HEK293 (cell line): Measurements from ENCODE around the gene TRIM44.

Source experiments
- CTCF ChIA-PET: fragments of 350-600 bp; formaldehyde crosslinking; extraction: SDS; loops from one replicate; lab custom pipeline; 2021; ENCODE audit warnings: antibody characterized with exemption; lab: Yijun Ruan, JAX
- POLR2A ChIA-PET: fragments of 300-600 bp; formaldehyde crosslinking; extraction: SDS; loops from one replicate; lab custom pipeline; 2020; ENCODE audit warnings: antibody characterized with exemption, inconsistent platforms; lab: Yijun Ruan, JAX
- H3K27ac ChIP-seq: fragments of 200-500 bp; sonication (Bioruptor generic); 2 replicates; pipeline ENCODE4 v1.5.1; 2014; ENCODE audit warnings: low read depth, low read length, control low read depth, inconsistent platforms; ENCODE audit errors: extremely low read depth
- H3K36me3 ChIP-seq, 2 experiments: fragments of 200-500 bp in 1 of 2; sonication (Bioruptor generic) in 1 of 2; 1 replicate in 1 of 2; 2 replicates in 1 of 2; pipeline ENCODE4 v1.5.1; 2014 to 2017; ENCODE audit warnings: inconsistent platforms in 2 of 2, low read length in 2 of 2; ENCODE audit not compliant: control insufficient read depth in 2 of 2, insufficient read depth in 1 of 2
- H3K4me1 ChIP-seq: fragments of 200-500 bp; sonication (Bioruptor generic); 2 replicates; pipeline ENCODE4 v1.5.1; 2014; ENCODE audit warnings: mild to moderate bottlenecking, low read length, inconsistent platforms; ENCODE audit not compliant: control insufficient read depth, insufficient read depth
- H3K4me3 ChIP-seq: 2 replicates; pipeline ENCODE4 v1.5.1; 2011; ENCODE audit warnings: low read depth, mild to moderate bottlenecking, control low read depth, low read length, moderate library complexity
- H3K9me3 ChIP-seq: fragments of 200-500 bp; sonication (Bioruptor generic); 2 replicates; pipeline ENCODE4 v1.5.1; 2014; ENCODE audit warnings: low read depth, low read length, inconsistent platforms; ENCODE audit not compliant: control insufficient read depth, insufficient read depth
- FEZF1 ChIP-seq: fragments of 450-650 bp; formaldehyde crosslinking; IDR thresholded peaks from 2 replicates; pipeline ENCODE4 v1.5.1; 2016; ENCODE audit warnings: missing biosample characterization, missing genetic modification characterization
- GFI1B ChIP-seq: fragments of 450-650 bp; formaldehyde crosslinking; IDR thresholded peaks from 2 replicates; pipeline ENCODE4 v1.5.1; 2016; ENCODE audit warnings: missing biosample characterization, missing genetic modification characterization
- GLIS2 ChIP-seq: fragments of 450-650 bp; formaldehyde crosslinking; IDR thresholded peaks from 2 replicates; pipeline ENCODE4 v1.5.1; 2016; ENCODE audit warnings: missing biosample characterization, missing genetic modification characterization
- HOXC10 ChIP-seq: sonication (generic); formaldehyde crosslinking; IDR thresholded peaks from 2 replicates; pipeline ENCODE4 v1.8.1; 2023; ENCODE audit warnings: mild to moderate bottlenecking, missing genetic modification reagents
- ZBTB8A ChIP-seq: fragments of 450-650 bp; formaldehyde crosslinking; IDR thresholded peaks from 2 replicates; pipeline ENCODE4 v1.5.1; 2016; ENCODE audit warnings: missing biosample characterization, missing genetic modification characterization
- ZFHX2 ChIP-seq: fragments of 450-650 bp; formaldehyde crosslinking; conservative IDR thresholded peaks from 2 replicates; pipeline ENCODE4 v1.5.1; 2016; ENCODE audit warnings: missing biosample characterization, missing genetic modification characterization
- ZFP37 ChIP-seq: fragments of 450-650 bp; formaldehyde crosslinking; IDR thresholded peaks from 2 replicates; pipeline ENCODE4 v1.5.1; 2016; ENCODE audit warnings: missing biosample characterization, missing genetic modification characterization
- ZNF114 ChIP-seq: fragments of 450-650 bp; formaldehyde crosslinking; IDR thresholded peaks from 2 replicates; pipeline ENCODE4 v1.5.0; 2017; ENCODE audit warnings: missing biosample characterization, missing genetic modification characterization
- ZNF121 ChIP-seq: fragments of 450-650 bp; formaldehyde crosslinking; IDR thresholded peaks from 2 replicates; pipeline ENCODE4 v1.5.1; 2016; ENCODE audit warnings: missing biosample characterization, missing genetic modification characterization
- ZNF175 ChIP-seq: fragments of 450-650 bp; formaldehyde crosslinking; IDR thresholded peaks from 2 replicates; pipeline ENCODE4 v1.5.1; 2016; ENCODE audit warnings: missing biosample characterization, missing genetic modification characterization
- ZNF211 ChIP-seq: fragments of 450-650 bp; formaldehyde crosslinking; IDR thresholded peaks from 2 replicates; pipeline ENCODE4 v1.5.1; 2016; ENCODE audit warnings: low read depth, missing biosample characterization, missing genetic modification characterization
- ZNF214 ChIP-seq: fragments of 450-650 bp; formaldehyde crosslinking; IDR thresholded peaks from 2 replicates; pipeline ENCODE4 v1.5.1; 2017; ENCODE audit warnings: missing biosample characterization, mild to moderate bottlenecking, missing genetic modification characterization, borderline replicate concordance
- ZNF24 ChIP-seq: fragments of 450-650 bp; formaldehyde crosslinking; IDR thresholded peaks from 2 replicates; pipeline ENCODE4 v1.5.1; 2016; ENCODE audit warnings: missing biosample characterization, missing genetic modification characterization
- ZNF274 ChIP-seq, 2 experiments: fragments of 200-500 bp in 1 of 2; fragments of 450-650 bp in 1 of 2; sonication (Bioruptor generic) in 1 of 2; formaldehyde crosslinking in 1 of 2; IDR thresholded peaks; 2 replicates each; pipeline versions ENCODE4 v1.5.1 to v1.6.1; 2014 to 2016; ENCODE audit warnings: borderline replicate concordance in 1 of 2, inconsistent platforms in 1 of 2, low read length in 1 of 2, missing biosample characterization in 1 of 2, missing genetic modification characterization in 1 of 2
- ZNF335 ChIP-seq: fragments of 450-650 bp; formaldehyde crosslinking; conservative IDR thresholded peaks from 2 replicates; pipeline ENCODE4 v1.5.1; 2016; ENCODE audit warnings: missing biosample characterization, missing genetic modification characterization
- ZNF341 ChIP-seq: fragments of 450-650 bp; formaldehyde crosslinking; IDR thresholded peaks from 2 replicates; pipeline ENCODE4; 2016; ENCODE audit warnings: low read depth, missing biosample characterization, missing genetic modification characterization
- ZNF354C ChIP-seq: fragments of 450-650 bp; formaldehyde crosslinking; IDR thresholded peaks from 2 replicates; pipeline ENCODE4 v1.5.1; 2016; ENCODE audit warnings: missing biosample characterization, missing genetic modification characterization, low read depth, borderline replicate concordance
- ZNF398 ChIP-seq: fragments of 450-650 bp; formaldehyde crosslinking; IDR thresholded peaks from 2 replicates; pipeline ENCODE4 v1.5.1; 2017; ENCODE audit warnings: missing biosample characterization, missing genetic modification characterization
- ZNF521 ChIP-seq: fragments of 450-650 bp; formaldehyde crosslinking; IDR thresholded peaks from 2 replicates; pipeline ENCODE4 v1.5.1; 2017; ENCODE audit warnings: missing biosample characterization, mild to moderate bottlenecking, missing genetic modification characterization
- ZNF610 ChIP-seq: fragments of 450-650 bp; formaldehyde crosslinking; IDR thresholded peaks from 2 replicates; pipeline ENCODE4 v1.5.1; 2016; ENCODE audit warnings: missing biosample characterization, missing genetic modification characterization, borderline replicate concordance
- ZNF624 ChIP-seq: fragments of 450-650 bp; formaldehyde crosslinking; IDR thresholded peaks from 2 replicates; pipeline ENCODE4 v1.5.1; 2017; ENCODE audit warnings: missing biosample characterization, missing genetic modification characterization
- ZNF670 ChIP-seq: fragments of 450-650 bp; formaldehyde crosslinking; IDR thresholded peaks from 2 replicates; pipeline ENCODE4 v1.5.1; 2016; ENCODE audit warnings: missing biosample characterization, missing genetic modification characterization, low read depth
- ZNF768 ChIP-seq: fragments of 450-650 bp; formaldehyde crosslinking; IDR thresholded peaks from 2 replicates; pipeline ENCODE4 v1.5.1; 2018; ENCODE audit warnings: missing biosample characterization, mild to moderate bottlenecking, missing genetic modification characterization
- ZNF785 ChIP-seq: fragments of 450-650 bp; formaldehyde crosslinking; IDR thresholded peaks from 2 replicates; pipeline ENCODE4 v1.5.1; 2016; ENCODE audit warnings: missing biosample characterization, missing genetic modification characterization
- ZNF791 ChIP-seq: fragments of 450-650 bp; formaldehyde crosslinking; IDR thresholded peaks from 2 replicates; pipeline ENCODE4 v1.5.1; 2016; ENCODE audit warnings: missing biosample characterization, missing genetic modification characterization
- ZNF792 ChIP-seq: fragments of 450-650 bp; formaldehyde crosslinking; IDR thresholded peaks from 2 replicates; pipeline ENCODE4 v1.5.1; 2016; ENCODE audit warnings: missing biosample characterization, missing genetic modification characterization
- ZNF837 ChIP-seq: fragments of 450-650 bp; formaldehyde crosslinking; IDR thresholded peaks from 2 replicates; pipeline ENCODE4 v1.5.1; 2016; ENCODE audit warnings: missing biosample characterization, missing genetic modification characterization
- TF ChIP-seq, protein P1 (sequence below): fragments of 450-650 bp; formaldehyde crosslinking; IDR thresholded peaks from 2 replicates; pipeline ENCODE4 v1.5.1; 2016; ENCODE audit warnings: missing biosample characterization, missing genetic modification characterization
- TF ChIP-seq, protein P2 (sequence below): fragments of 450-650 bp; formaldehyde crosslinking; conservative IDR thresholded peaks from 2 replicates; pipeline ENCODE4 v1.5.1; 2016; ENCODE audit warnings: low read depth, missing biosample characterization, missing genetic modification characterization
- TF ChIP-seq, protein P3 (sequence below): fragments of 450-650 bp; formaldehyde crosslinking; optimal IDR thresholded peaks from 2 replicates; pipeline ENCODE3; 2016; ENCODE audit warnings: missing biosample characterization, mild to moderate bottlenecking, missing genetic modification characterization

Gene TRIM44

GRCh38 chr11:35825386-35825785 lies 162.8 kb downstream of the TRIM44 start:
- TF ChIP-seq ZNF24 (tag by site-specific recombination) (no peak), ZNF335 (tag by site-specific recombination) (no peak), ZNF624 (tag by site-specific recombination) (no peak), FEZF1 (no peak), ZNF792 (no peak), ZNF791 (tag by site-specific recombination) (no peak), ZNF837 (tag by site-specific recombination) (no peak), GFI1B (no peak), ZNF610 (no peak), GLIS2 (tag by site-specific recombination) (no peak), ZNF354C (no peak), ZNF341 (tag by site-specific recombination) (no peak), ZNF785 (tag by site-specific recombination) (no peak), ZNF211 (tag by site-specific recombination) (no peak), ZNF670 (tag by site-specific recombination) (no peak)
- TF ChIP-seq, protein P1, sequence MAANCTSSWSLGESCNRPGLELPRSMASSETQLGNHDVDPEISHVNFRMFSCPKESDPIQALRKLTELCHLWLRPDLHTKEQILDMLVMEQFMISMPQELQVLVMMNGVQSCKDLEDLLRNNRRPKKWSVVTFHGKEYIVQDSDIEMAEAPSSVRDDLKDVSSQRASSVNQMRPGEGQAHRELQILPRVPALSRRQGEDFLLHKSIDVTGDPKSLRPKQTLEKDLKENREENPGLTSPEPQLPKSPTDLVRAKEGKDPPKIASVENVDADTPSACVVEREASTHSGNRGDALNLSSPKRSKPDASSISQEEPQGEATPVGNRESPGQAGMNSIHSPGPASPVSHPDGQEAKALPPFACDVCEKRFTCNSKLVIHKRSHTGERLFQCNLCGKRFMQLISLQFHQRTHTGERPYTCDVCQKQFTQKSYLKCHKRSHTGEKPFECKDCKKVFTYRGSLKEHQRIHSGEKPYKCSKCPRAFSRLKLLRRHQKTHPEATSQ (tag by site-specific recombination): no peak
- TF ChIP-seq, all 188 proteins: peak for 0
- POLR2A ChIA-PET: no interaction called here

DNA sequence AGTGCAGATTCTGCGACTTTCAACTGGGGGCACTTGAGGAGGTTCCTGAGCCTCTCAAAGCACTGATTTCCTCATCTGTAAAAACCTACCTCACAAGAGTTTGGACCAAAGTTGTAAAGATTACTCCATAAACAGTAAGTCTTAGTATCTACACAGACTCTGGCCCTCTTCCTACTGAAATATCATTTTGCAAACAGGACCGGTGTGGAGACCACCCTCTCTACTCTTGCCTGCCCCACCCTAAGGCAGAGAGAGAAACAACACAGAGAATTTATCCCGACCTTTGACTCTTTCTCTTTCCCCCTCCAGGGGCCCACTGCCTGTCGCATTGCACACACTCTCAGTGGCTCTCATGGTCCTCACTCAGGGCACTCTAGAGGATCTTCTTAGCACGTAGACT lies 163.4 kb downstream of the TRIM44 start:
- Histone ChIP-seq H3K36me3 (no peaks in the 10 kb centered on the region), H3K9me3 (no peaks in the 10 kb centered on the region), H3K4me3 (no peak overlapping the region), H3K27ac (no peak overlapping the region), H3K4me1 (no peaks in the 10 kb centered on the region)
- ChIA-PET POLR2A (no interaction called here), CTCF (no interaction called here)
- TF ChIP-seq, protein P2, sequence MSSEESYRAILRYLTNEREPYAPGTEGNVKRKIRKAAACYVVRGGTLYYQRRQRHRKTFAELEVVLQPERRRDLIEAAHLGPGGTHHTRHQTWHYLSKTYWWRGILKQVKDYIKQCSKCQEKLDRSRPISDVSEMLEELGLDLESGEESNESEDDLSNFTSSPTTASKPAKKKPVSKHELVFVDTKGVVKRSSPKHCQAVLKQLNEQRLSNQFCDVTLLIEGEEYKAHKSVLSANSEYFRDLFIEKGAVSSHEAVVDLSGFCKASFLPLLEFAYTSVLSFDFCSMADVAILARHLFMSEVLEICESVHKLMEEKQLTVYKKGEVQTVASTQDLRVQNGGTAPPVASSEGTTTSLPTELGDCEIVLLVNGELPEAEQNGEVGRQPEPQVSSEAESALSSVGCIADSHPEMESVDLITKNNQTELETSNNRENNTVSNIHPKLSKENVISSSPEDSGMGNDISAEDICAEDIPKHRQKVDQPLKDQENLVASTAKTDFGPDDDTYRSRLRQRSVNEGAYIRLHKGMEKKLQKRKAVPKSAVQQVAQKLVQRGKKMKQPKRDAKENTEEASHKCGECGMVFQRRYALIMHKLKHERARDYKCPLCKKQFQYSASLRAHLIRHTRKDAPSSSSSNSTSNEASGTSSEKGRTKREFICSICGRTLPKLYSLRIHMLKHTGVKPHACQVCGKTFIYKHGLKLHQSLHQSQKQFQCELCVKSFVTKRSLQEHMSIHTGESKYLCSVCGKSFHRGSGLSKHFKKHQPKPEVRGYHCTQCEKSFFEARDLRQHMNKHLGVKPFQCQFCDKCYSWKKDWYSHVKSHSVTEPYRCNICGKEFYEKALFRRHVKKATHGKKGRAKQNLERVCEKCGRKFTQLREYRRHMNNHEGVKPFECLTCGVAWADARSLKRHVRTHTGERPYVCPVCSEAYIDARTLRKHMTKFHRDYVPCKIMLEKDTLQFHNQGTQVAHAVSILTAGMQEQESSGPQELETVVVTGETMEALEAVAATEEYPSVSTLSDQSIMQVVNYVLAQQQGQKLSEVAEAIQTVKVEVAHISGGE: no peak
- TF ChIP-seq ZNF175 (tag by site-specific recombination) (no peak), ZNF214 (tag by site-specific recombination) (no peak), ZNF768 (no peak), ZNF521 (tag by site-specific recombination) (no peak), ZBTB8A (tag by site-specific recombination) (no peak), ZFHX2 (tag by site-specific recombination) (no peak), ZNF121 (no peak), ZFP37 (no peak), ZNF398 (no peak), HOXC10 (no peak), ZNF274 (IDR thresholded peaks at IDR 0.05; ENCODE audit: low read length) (no peak), ZNF274 (tag by site-specific recombination; IDR thresholded peaks at IDR 0.05; ENCODE audit: borderline replicate concordance) (no peak), ZNF114 (no peak)
- TF ChIP-seq, protein P3, sequence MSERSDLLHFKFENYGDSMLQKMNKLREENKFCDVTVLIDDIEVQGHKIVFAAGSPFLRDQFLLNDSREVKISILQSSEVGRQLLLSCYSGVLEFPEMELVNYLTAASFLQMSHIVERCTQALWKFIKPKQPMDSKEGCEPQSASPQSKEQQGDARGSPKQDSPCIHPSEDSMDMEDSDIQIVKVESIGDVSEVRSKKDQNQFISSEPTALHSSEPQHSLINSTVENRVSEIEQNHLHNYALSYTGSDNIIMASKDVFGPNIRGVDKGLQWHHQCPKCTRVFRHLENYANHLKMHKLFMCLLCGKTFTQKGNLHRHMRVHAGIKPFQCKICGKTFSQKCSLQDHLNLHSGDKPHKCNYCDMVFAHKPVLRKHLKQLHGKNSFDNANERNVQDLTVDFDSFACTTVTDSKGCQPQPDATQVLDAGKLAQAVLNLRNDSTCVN (tag by site-specific recombination): no peak

More at GRCh38 chr11:35825386-35825785, 162.8 kb downstream of the TRIM44 start:
- H3K36me3 ChIP-seq: no peaks in the 10 kb centered on the region
- CTCF ChIA-PET: interaction anchor here (0.6 to 1.0 kb wide), 3 partner anchors 192 to 340 kb away, joined by 3 to 5 read pairs (median 5); no protein-coding TSS in a partner anchor
- H3K4me3 ChIP-seq: no peak overlapping the region
- no peaks in the 10 kb centered on the region for H3K4me1 ChIP-seq
- no peaks in the 10 kb centered on the region for H3K9me3 ChIP-seq
- H3K27ac ChIP-seq: no peak overlapping the region
